HepG2 (cell line): Measurements from ENCODE around the gene HDLBP. TPM values are rescaled to one million over a fixed set of nuclear protein-coding genes. Genes with fewer than 3 reads are reported as not detected.

Experiments
- ATAC-seq: fragments of 200-7000 bp; cut with Tn5 transposase; 3 replicates; pipeline ENCODE4 v1.9.1; 2020; ENCODE audit warnings: mild to moderate bottlenecking, moderate library complexity
- BruUV-seq: library from RNA; stranded (reverse); fragments of 400-500 nt; replicated peaks from 2 replicates; lab custom pipeline; 2021; lab: Mats Ljungman, UMichigan
- CTCF ChIA-PET: fragments of 300-600 bp; formaldehyde crosslinking; extraction: SDS; loops from one replicate; lab custom pipeline; 2021; ENCODE audit warnings: low total read pairs, inconsistent platforms, low intra/inter-chr PET ratio; lab: Yijun Ruan, JAX
- POLR2A ChIA-PET: fragments of 350-600 bp; sonication (Branson Sonifier 250); formaldehyde crosslinking; loops from one replicate; lab custom pipeline; 2020; ENCODE audit warnings: antibody characterized with exemption, inconsistent platforms; lab: Yijun Ruan, JAX
- DNase-seq: peaks from one replicate; pipeline ENCODE4 v3.0.0-alpha.2; 2015; ENCODE audit warnings: low spot score
- FAIRE-seq: peaks from 3 replicates; lab custom pipeline; 2011; peaks lifted over from hg19 to GRCh38; lab: Jason Lieb, UNC
- H2AFZ ChIP-seq: one replicate; pipeline ENCODE4 v1.6.1; 2011; ENCODE audit warnings: low read length, inconsistent platforms
- H3K27ac ChIP-seq: fragments of 300-600 bp; 3 replicates; pipeline ENCODE4 v1.8.0; 2011; ENCODE audit warnings: mixed run types, mild to moderate bottlenecking, mixed read lengths, low read length, inconsistent platforms; ENCODE audit not compliant: insufficient read depth; ENCODE audit errors: extremely low read length
- H3K27me3 ChIP-seq, 2 experiments: fragments of 200-600 bp in 1 of 2; 2 replicates in 1 of 2; 3 replicates in 1 of 2; pipeline versions ENCODE4 v1.6.0 to v1.8.0; 2011; ENCODE audit warnings: low read length in 2 of 2, mild to moderate bottlenecking in 2 of 2, moderate library complexity in 2 of 2, inconsistent platforms in 1 of 2; ENCODE audit not compliant: insufficient read depth in 2 of 2, control insufficient read depth in 1 of 2
- H3K36me3 ChIP-seq, 2 experiments: fragments of 200-600 bp in 1 of 2; replicated peaks in 1 of 2; 2 replicates in 1 of 2; 3 replicates in 1 of 2; pipeline versions ENCODE4 v1.5.1 to v1.8.0; 2011; ENCODE audit warnings: low read length in 2 of 2, inconsistent platforms in 1 of 2; ENCODE audit not compliant: insufficient read depth in 2 of 2, control insufficient read depth in 1 of 2
- H3K4me1 ChIP-seq: 2 replicates; pipeline ENCODE4 v1.5.1; 2012; ENCODE audit warnings: low read length, inconsistent platforms; ENCODE audit not compliant: insufficient read depth
- H3K4me2 ChIP-seq: 2 replicates; pipeline ENCODE4 v1.6.0; 2011; ENCODE audit warnings: low read depth, low read length, inconsistent platforms
- H3K4me3 ChIP-seq, 3 experiments: fragments of 200-600 bp in 1 of 3; sonication (generic), shearing (Covaris generic) in 1 of 3; replicated peaks in 1 of 3; 2 replicates each; pipeline ENCODE4 v1.5.1; 2011 to 2016; ENCODE audit warnings: low read length in 3 of 3, inconsistent platforms in 2 of 3, low read depth in 2 of 3, mild to moderate bottlenecking in 2 of 3, control low read depth in 1 of 3, mixed read lengths in 1 of 3; ENCODE audit not compliant: insufficient read depth in 1 of 3
- H3K79me2 ChIP-seq: one replicate; pipeline ENCODE4 v1.6.1; 2011; ENCODE audit warnings: low read length, inconsistent platforms; ENCODE audit not compliant: insufficient read depth
- H3K9ac ChIP-seq: 2 replicates; pipeline ENCODE4 v1.6.0; 2011; ENCODE audit warnings: mild to moderate bottlenecking, low read depth, low read length, inconsistent platforms; ENCODE audit not compliant: insufficient read depth
- H3K9me3 ChIP-seq: 2 replicates; pipeline ENCODE4 v1.5.1; 2012; ENCODE audit warnings: mild to moderate bottlenecking, low read length
- H4K20me1 ChIP-seq: 2 replicates; pipeline ENCODE4 v1.6.0; 2011; ENCODE audit warnings: inconsistent platforms, mild to moderate bottlenecking, low read length, moderate library complexity; ENCODE audit not compliant: insufficient read depth
- HIC2 ChIP-seq: sonication (generic); formaldehyde crosslinking; IDR thresholded peaks from 2 replicates; pipeline ENCODE4 v1.9.0; 2022; ENCODE audit warnings: low read depth, missing genetic modification reagents
- MIXL1 ChIP-seq: IDR thresholded peaks from 2 replicates; pipeline ENCODE4 v1.6.1; 2016
- NKX3-1 ChIP-seq: sonication (generic); formaldehyde crosslinking; IDR thresholded peaks from 2 replicates; pipeline ENCODE4 v1.5.0; 2020; ENCODE audit warnings: missing genetic modification reagents
- NR0B2 ChIP-seq: sonication (generic); formaldehyde crosslinking; IDR thresholded peaks from 2 replicates; pipeline ENCODE4 v1.4.0; 2020; ENCODE audit warnings: mild to moderate bottlenecking, missing genetic modification reagents
- NR2F6 ChIP-seq, 2 experiments: IDR thresholded peaks; 2 replicates each; pipeline ENCODE4 v1.6.1; 2016; ENCODE audit warnings: antibody characterized with exemption in 1 of 2, mild to moderate bottlenecking in 1 of 2
- PAWR ChIP-seq: sonication (generic); formaldehyde crosslinking; IDR thresholded peaks from 2 replicates; pipeline ENCODE4 v1.4.0; 2020; ENCODE audit warnings: missing genetic modification reagents, mild to moderate bottlenecking, borderline replicate concordance
- POLR2AphosphoS5 ChIP-seq: IDR thresholded peaks from 2 replicates; pipeline ENCODE4 v1.6.1; 2012; ENCODE audit warnings: low read depth, low read length
- SRY ChIP-seq: sonication (generic); formaldehyde crosslinking; IDR thresholded peaks from 2 replicates; pipeline ENCODE4 v1.8.0; 2022; ENCODE audit warnings: mild to moderate bottlenecking, missing genetic modification reagents
- TRIM24 ChIP-seq: sonication (generic); formaldehyde crosslinking; IDR thresholded peaks from 2 replicates; pipeline ENCODE4 v1.8.0; 2022; ENCODE audit warnings: mild to moderate bottlenecking, missing genetic modification reagents
- ZBTB3 ChIP-seq: sonication (generic); formaldehyde crosslinking; IDR thresholded peaks from 2 replicates; pipeline ENCODE4 v1.4.0; 2020; ENCODE audit warnings: low read depth, mild to moderate bottlenecking, moderate library complexity, missing genetic modification reagents, borderline replicate concordance
- ZBTB33 ChIP-seq: sonication (generic); formaldehyde crosslinking; IDR thresholded peaks from 2 replicates; pipeline ENCODE4 v1.4.0; 2020; ENCODE audit warnings: missing genetic modification reagents
- ZMYM2 ChIP-seq: sonication (generic); formaldehyde crosslinking; IDR thresholded peaks from 2 replicates; pipeline ENCODE4 v1.8.0; 2022; ENCODE audit warnings: mild to moderate bottlenecking, missing genetic modification reagents
- ZNF761 ChIP-seq: sonication (generic); formaldehyde crosslinking; conservative IDR thresholded peaks from 2 replicates; pipeline ENCODE4 v1.4.0; 2020; ENCODE audit warnings: mild to moderate bottlenecking, missing genetic modification reagents
- ZNF770 ChIP-seq: sonication (generic); formaldehyde crosslinking; IDR thresholded peaks from 2 replicates; pipeline ENCODE4 v1.5.0; 2020; ENCODE audit warnings: mild to moderate bottlenecking, missing genetic modification reagents
- ZNF777 ChIP-seq: sonication (generic); formaldehyde crosslinking; IDR thresholded peaks from 2 replicates; pipeline ENCODE4 v1.4.0; 2020; ENCODE audit warnings: missing genetic modification reagents
- ZZZ3 ChIP-seq: sonication (generic); formaldehyde crosslinking; IDR thresholded peaks from 2 replicates; pipeline ENCODE4 v1.4.0; 2020; ENCODE audit warnings: missing genetic modification reagents, mild to moderate bottlenecking, borderline replicate concordance
- WGBS: methylation state at CpG from one replicate; pipeline ENCODE4 v1.1.6; 2017; ENCODE audit warnings: low lambda C conversion rate; 5-methylcytosine and 5-hydroxymethylcytosine counted together
- in situ Hi-C: cut with HindIII; loops from 2 replicates; pipeline ENCODE4 v1.10.0; 2017; ENCODE audit warnings: low pct_unique_long_range_greater_than_20kb; ENCODE audit not compliant: extremely low pct_ligation_motif_present
- intact Hi-C: fragments of 100-400 bp; cut with micrococcal nuclease; formaldehyde crosslinking; loops from one replicate; pipeline ENCODE4 v1.10.0; 2022; ENCODE audit not compliant: unreplicated experiment
- polyA plus RNA-seq, 8 experiments: library from polyadenylated mRNA; depleted of rRNA in 3 of 8; stranded (reverse) in 7 of 8; unstranded in 1 of 8; fragments of >200 nt; fragmentation: Illumina TruSeq in 4 of 8; extraction: Trizol in 4 of 8; gene quantifications; 2 replicates each; pipeline versions ENCODE4 v1.2.1 to v1.2.3, GENCODE V29; 2011 to 2016; ENCODE audit warnings: low read depth in 4 of 8, missing spikeins in 1 of 8, mixed read lengths in 1 of 8; ENCODE audit not compliant: insufficient read depth in 1 of 8
- total RNA-seq, 5 experiments: library from RNA; depleted of rRNA; stranded (reverse); fragments of >200 nt; fragmentation: Illumina TruSeq; extraction: Trizol; gene quantifications; 2 replicates each; pipeline ENCODE4 v1.2.3, GENCODE V29; 2016; ENCODE audit warnings: low read depth in 1 of 5

HDLBP gene
- total and polyA plus RNA-seq, 2 of the 13 experiments (the other 11 are each of a cell fraction or from before 2014, with no cell fraction given) = 464 to 707 TPM

GRCh38 chr2:241354668-241355658 lies 39.5 kb upstream of the HDLBP start:
- BruUV-seq = TSS peak; percentile 86
- 9% methylated on average over 33 of the region's 40 CpGs for WGBS
- Histone ChIP-seq H3K4me3 (peak overlapping the region; percentile 38 to 74 (median 50)), H3K79me2 (peaks cover 42% of the 10 kb centered on the region), H3K4me2 (peak overlapping the region; percentile 95), H3K9me3 (no peaks in the 10 kb centered on the region), H2AFZ (no peak overlapping the region), H3K27ac (peak overlapping the region; percentile 80), H3K4me1 (peaks cover 84% of the 10 kb centered on the region), H3K36me3 (peaks cover 4 to 29% of the 10 kb centered on the region in 2 experiments), H3K27me3 (no peaks in the 10 kb centered on the region; a peak in 1 of 5 replicates), H3K9ac (peak overlapping the region; percentile 67), H4K20me1 (peaks cover 54% of the 10 kb centered on the region)
- in situ Hi-C loops (loop anchor here (5.0 kb wide), 1 partner anchor 38 kb away; the partner anchor contains the start of genes HDLBP and SEPTIN2), intact Hi-C loops (loop anchor here (10.0 kb wide), 2 partner anchors 80 to 150 kb away; partner anchors contain the start of gene STK25)
- CTCF ChIA-PET = no interaction called here
- ATAC-seq (peak; percentile 82), DNase-seq (peak; percentile 76), FAIRE-seq (no peak)
- POLR2A ChIA-PET = interaction anchor here (1.4 kb wide), 1 partner anchor 40 kb away, joined by 5 read pairs; the partner anchor contains the start of gene HDLBP
- TF ChIP-seq TRIM24 = peak; percentile 43; the same call in 1 of the 2 replicates
- TF ChIP-seq ZMYM2 (CRISPR knock-in tag) = no peak
- no peak for TF ChIP-seq ZNF761 (CRISPR knock-in tag)
- 0 out of 2 replicates have a peak, but pooled peaks have one; percentile 18 for TF ChIP-seq ZBTB3 (CRISPR knock-in tag)
- peak; percentile 74 for TF ChIP-seq SRY
- TF ChIP-seq NR0B2 (CRISPR knock-in tag) = peak; percentile 63; the same call in 1 of the 2 replicates
- peak; percentile 49; the same call in 1 of the 2 replicates for TF ChIP-seq HIC2 (CRISPR knock-in tag)
- no peak for TF ChIP-seq NKX3-1 (CRISPR knock-in tag)
- peak; percentile 66; the same call in 1 of the 2 replicates for TF ChIP-seq POLR2AphosphoS5
- TF ChIP-seq ZZZ3 (CRISPR knock-in tag) = no peak
- TF ChIP-seq NR2F6 (IDR thresholded peaks at IDR 0.05) = no peak
- TF ChIP-seq NR2F6 (CRISPR knock-in tag; IDR thresholded peaks at IDR 0.05) = no peak
- no peak for TF ChIP-seq PAWR (CRISPR knock-in tag)
- TF ChIP-seq ZBTB33 (CRISPR knock-in tag) = 0 out of 2 replicates have a peak, but pooled peaks have one; percentile 5
- 0 out of 2 replicates have a peak, but pooled peaks have one; percentile 11 for TF ChIP-seq MIXL1
- peak; percentile 47 for TF ChIP-seq ZNF770 (CRISPR knock-in tag)
- TF ChIP-seq ZNF777 (CRISPR knock-in tag) = no peak; the same call in 1 of the 2 replicates
